Glomerular visceral epithelial cell (primary cell): ENCODE measurements around the gene DELE1.
"Not testable (repeated sequence)": the region's sequence is repeated elsewhere in the genome, so short reads cannot be mapped to it uniquely, and the experiment has no call there.

ENCODE experiments used
- DNase-seq: peaks from one replicate; pipeline ENCODE4 v3.0.0-alpha.2; 2016; ENCODE audit errors: extremely low spot score

Gene DELE1

DNA sequence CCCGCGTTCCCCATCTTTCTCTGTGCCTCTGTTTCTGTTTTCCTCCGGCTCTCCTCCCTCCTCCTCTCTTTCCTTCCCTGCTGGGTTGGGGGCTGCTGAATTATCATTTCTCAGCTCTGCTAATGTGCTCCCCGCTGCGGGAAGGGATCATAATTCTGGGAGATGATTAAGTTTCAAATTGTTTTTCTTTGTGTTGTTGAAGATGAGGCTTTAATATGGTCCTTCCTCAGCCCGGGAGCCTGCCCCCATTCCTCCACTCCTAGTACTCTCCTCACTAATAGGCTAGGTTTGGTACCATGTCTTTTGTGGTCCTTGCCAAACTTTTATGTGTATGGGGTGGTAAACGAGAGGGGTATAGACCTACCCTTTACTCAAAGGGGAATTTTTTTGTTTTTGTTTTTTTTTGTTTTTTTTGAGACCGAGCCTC is 39.8 kb upstream of the DELE1 start:
- DNase-seq, result no peak

- no peak for DNase-seq
Observed at GRCh38 chr5:141889282-141889871, 34.3 kb upstream of the DELE1 start.

GRCh38 chr5:141890429-141890828 is 33.2 kb upstream of the DELE1 start:
- DNase-seq, result not testable (repeated sequence)

GRCh38 chr5:141897425-141897824 is 26.2 kb upstream of the DELE1 start:
- DNase-seq, result no peak

GRCh38 chr5:141898448-141899049 is 25.1 kb upstream of the DELE1 start:
- no peak for DNase-seq

DNA sequence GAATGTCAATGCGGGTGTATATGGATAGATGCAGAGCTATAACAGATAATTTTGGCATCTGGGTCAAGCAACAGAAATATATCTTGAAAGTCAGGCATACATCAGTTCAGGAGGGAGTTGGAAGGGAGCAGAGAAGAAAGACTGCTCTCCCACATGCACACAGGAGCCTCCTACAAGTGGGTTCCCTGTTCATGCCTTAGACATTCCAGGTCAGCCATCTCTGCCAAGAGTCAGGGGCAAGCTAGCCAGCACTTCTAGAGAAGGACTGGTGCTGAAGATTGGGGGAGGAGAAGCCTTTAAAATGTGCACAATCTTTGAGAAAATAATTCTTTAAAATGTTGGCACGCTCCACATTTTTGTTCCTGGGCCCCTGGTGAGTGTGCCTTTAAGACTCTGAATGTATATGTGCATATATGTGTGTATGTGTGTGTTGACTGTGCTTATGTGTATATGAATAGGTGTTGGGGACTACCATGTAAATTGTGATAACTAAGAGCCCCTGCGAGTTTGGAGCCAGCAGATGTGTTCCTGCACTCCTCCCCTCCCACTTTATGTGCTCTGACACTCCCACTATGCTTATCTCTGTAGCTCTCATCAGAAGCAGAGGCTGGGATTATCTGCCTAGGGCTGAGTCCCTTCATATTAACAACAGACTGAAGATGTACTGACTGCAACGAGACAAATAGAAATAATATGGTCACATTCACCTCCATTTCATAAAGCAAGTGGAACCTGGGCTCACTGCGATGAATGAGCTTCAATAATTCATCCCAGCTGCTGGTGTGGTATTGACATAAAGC is 21.5 kb upstream of the DELE1 start:
- DNase-seq, result no peak

DNA sequence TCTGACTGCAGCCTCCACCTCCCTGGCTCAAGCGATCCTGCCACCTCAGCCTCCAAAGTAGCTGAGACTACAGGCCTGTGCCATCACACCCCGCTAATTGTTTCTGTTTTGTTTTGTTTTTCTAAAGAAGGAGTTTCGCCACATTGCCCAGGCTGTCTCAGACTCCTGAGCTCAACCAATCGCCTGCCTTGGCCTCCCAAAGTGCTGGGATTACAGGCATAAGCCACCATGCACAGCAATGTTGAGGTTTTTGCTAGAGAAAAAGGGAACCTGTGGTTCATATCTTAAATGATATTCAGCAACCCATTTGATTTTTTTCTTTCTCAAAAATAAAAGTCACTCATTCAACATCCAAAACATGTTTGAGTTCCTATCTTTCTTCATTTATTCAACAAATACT is 20.4 kb upstream of the DELE1 start:
- DNase-seq, result no peak

- DNase-seq, result no peak
Observed at GRCh38 chr5:141904551-141904950, 19.1 kb upstream of the DELE1 start.

GRCh38 chr5:141906517-141906916 is 17.2 kb upstream of the DELE1 start:
- no peak for DNase-seq

- DNase-seq, result no peak
Observed at GRCh38 chr5:141906972-141907371, 16.7 kb upstream of the DELE1 start.

DNA sequence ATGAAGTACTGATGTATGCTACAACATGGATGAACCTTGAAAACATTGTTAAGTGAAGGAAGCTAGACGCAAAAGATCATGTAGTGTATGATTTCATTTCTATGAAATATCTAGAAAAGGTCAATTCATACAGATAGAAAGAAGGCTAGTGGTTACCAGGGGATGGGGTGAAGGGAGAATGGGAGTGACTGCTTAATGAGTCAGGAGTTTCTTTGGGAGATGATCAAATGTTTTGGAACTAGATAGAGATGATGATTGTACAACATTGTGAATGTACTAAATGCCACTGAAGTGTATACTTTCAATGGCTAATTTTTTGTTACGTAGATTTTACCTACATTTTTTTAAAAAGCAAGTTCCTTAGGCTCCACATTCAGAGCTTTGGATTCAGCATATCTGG is 14.9 kb upstream of the DELE1 start:
- no peak for DNase-seq

DNA sequence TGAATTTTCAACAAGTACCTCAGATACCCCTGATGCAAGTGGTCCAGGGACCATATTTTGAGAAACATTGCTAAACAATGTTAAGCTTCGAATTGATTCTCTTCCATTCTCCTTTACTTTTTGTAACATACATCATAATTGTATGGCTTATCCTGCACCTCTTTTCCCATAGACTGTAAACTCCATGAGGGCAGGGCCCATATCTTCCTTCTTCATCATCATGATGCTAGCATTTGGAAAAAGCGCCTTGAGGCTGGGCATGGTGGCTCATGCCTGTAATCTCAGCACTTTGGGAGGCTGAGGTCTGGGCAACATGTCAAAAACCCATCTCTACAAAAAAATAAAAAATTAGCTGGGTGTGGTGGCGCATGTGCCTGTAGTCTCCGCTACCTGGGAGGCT is 14.5 kb upstream of the DELE1 start:
- DNase-seq, result no peak

DNA sequence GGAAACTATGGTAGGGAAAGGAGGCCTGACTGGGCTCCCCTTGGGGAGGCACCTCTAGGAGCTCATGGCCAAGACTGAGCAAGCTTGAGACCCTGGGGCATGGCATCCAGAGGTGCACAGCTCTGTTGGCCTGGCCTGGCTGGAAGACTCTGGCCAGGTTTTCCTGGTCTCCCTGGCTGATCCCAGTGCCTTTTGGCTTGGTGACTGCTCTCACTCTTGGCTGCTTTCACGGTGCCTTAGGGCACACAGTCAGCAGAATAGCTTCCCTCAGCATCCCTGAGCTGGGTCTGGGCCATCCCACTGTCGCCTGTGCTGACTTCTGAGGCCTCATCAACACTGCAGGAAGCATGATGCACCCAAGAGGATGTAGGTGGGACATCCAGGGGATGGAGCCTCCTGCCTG is 13.4 kb upstream of the DELE1 start:
- DNase-seq, result no peak

DNA sequence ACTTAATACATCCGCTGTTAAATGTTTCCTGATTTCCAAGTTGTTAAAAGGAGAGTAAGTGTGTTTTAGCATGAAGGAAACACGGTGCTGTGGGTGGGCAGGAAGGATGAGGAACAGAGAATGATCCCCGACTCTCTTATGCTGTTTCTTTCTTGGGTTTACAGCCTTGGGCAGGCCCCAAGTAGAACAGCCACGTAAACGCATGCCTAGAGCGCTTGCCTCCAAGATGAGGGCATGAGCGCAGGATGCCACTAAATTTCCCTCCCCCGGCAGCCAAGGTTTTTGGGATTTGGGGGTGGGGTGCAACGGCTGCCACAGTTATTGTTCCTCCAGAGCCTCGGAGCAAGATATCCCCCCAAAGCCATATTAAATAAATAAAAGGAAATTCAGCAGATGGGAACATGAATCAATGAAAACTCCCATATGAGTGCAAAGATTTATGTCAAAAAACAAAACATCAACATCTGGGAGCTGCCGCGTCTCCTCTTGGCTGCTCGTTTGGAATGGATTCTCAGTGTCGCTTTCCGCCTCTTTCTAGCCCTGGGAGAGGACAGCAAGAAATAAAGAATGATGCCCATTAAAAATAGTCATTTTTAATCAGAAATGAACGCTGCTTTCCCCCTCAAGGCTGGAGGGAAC is 10.0 kb upstream of the DELE1 start:
- DNase-seq, result no peak

DNA sequence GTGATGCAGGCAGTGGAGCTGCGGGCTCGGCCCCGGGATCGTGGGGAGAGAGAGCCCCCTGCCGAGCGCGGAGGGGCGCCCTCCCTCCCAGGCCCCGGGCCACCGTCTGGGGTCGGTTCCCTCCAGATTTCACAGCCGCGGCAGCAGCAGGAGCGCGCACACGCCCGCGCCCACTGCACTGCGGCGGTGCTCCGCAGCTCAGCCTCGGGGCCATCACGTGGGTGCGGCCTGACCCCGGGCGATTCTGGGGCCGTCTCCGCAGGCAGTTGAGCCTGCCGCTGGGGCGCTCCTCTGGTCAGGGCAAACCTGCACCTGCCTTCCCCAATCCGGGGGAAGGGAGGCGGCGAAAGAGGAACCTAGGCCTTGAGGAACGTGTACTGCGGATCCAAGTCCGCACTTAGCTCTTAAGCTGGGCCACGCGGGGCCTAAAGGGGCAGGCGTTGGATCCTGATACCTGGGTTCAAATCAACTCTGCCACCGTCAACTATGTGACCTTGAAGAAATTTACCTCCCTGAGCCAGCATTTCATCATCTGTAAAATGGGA is 9.4 kb upstream of the DELE1 start:
- peak; percentile 7 for DNase-seq

GRCh38 chr5:141914797-141915196 is 8.9 kb upstream of the DELE1 start:
- DNase-seq, result no peak

DNA sequence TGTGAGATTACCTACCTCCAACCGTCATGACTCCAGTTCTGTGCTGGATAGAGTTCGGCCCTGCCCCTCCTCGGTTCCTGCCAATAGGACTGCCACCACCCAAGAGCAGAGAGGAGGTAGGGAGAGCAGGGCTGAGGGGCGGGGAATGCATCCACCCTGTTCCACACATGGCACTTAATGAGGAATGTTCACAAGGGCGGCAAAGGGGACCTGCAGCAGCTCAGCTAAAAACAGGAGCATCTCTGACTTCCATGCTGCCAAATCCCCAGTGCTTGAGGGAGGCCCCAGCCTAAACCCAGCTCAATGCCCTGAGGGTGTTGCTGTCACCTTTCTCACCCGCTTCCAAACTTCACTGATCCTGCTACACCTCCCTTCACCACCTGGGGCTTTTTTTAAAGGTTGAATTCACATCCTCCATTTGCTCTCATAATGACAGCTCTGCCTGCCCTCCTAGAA is 7.8 kb upstream of the DELE1 start:
- no peak for DNase-seq

DNA sequence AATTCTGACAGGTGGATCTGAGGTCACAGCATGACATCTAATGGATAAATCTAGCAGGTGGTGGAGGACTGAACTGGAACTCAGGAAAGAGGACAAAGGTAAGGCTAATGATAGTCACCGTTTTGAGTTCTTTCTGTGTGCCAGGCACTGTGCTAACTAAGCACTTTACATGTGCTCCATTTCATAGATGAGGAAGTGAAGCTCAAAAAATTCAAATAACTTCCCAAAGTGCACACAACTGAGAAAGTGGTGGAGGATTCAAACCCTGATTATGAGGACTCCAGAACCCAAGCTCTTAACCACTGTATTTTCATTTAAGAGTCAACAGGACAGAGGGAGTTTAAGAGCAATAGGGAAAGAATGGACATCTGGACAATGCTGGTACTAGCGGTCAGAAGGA is 7.1 kb upstream of the DELE1 start:
- no peak for DNase-seq

DNA sequence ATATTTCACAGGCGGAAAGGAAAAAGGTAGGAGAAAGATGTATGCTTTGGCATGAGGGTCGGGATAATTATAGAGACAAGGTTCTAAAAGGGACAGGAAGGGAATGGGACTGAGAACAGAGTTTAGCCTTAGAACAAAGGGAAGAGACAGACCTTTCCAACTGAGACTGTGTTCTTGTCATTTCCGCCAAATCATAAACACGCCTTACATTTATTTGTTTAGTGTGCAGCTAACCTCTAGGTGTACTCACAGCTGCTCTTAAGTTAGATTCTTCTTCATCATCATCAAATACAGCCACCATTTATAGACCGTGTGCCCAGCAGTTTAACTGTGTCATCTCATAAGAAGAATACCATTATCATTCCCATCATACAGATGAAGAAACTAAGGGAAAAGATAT is 5.9 kb upstream of the DELE1 start:
- no peak for DNase-seq

DNA sequence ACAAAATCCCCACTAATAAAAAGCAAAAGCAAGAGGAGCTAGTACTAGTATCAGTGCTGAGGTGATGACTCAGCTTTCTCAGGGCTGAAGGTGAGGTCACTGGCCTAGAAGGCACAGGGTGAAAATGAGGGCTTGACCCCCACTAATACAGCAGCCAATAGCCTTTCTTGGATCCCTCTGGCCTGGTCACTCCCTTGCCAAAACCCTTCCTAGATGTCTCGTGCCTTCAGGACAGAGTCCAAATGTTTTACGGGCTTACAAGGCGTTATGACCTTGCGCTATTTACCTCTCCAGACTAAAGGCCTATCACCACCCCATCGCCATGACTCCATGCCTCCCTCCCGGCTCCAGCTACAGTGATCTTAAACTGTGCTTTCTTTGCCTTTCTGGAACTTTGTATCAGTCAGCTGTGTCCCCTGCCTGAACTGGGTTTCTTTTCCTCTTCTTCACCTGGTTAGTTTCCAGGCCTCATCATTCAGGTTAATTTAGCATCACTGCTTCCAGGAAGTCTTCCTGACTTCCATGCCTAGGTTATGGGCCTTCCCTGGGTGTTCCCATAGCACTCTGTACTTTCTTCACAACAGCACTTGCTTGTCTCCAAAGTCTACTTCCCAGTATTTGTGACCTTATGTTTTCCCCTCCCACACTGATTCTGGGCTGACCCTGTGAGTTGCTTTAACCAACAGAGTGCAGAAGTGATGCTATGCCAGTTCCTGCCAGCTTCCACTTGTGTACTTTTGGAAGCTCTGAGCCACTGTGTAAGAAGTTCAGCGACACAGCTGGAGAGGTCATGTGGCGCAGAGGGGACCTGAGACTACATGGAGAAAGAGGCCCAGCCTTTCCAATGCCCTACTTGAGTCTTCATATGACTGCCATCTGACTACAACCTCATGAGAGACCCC is 4.2 kb upstream of the DELE1 start:
- DNase-seq, result no peak

DNA sequence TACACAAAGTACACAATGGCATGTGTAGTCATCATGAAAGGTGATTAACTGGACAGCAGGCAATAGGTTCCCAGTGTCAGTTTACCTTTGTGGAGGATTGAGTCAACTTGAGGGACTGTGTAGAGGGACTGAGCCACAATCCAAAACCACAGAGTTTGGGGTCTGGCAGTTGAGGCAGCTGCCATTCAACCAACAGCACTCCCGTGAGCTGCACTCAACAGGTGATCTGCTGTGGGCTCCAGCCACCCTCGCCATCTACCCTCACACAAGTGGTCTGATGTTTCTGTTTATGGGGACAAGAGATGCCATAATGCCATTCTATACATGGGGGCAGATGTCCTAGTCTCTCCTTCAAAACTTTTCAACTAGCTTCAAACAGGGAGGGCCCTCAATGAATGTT is 2.9 kb upstream of the DELE1 start:
- no peak for DNase-seq
